ENCODE data around the gene LYPLAL1. TPM values are rescaled to one million over a fixed set of nuclear protein-coding genes. Genes with fewer than 3 reads are reported as not detected.

The LYPLAL1 gene
- total and polyA plus RNA-seq, 2 experiments from 2014 or later: 32.4 to 84.6 TPM

- H3K36me3 ChIP-seq: no peaks in the 10 kb centered on the region
- TF ChIP-seq, protein P1, sequence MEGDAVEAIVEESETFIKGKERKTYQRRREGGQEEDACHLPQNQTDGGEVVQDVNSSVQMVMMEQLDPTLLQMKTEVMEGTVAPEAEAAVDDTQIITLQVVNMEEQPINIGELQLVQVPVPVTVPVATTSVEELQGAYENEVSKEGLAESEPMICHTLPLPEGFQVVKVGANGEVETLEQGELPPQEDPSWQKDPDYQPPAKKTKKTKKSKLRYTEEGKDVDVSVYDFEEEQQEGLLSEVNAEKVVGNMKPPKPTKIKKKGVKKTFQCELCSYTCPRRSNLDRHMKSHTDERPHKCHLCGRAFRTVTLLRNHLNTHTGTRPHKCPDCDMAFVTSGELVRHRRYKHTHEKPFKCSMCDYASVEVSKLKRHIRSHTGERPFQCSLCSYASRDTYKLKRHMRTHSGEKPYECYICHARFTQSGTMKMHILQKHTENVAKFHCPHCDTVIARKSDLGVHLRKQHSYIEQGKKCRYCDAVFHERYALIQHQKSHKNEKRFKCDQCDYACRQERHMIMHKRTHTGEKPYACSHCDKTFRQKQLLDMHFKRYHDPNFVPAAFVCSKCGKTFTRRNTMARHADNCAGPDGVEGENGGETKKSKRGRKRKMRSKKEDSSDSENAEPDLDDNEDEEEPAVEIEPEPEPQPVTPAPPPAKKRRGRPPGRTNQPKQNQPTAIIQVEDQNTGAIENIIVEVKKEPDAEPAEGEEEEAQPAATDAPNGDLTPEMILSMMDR (IDR thresholded peaks at IDR 0.05; ENCODE audit: low read depth, low read length): no peak
- no peak for DNase-seq (ENCODE audit: low read depth in 1 of 2, low spot score in 1 of 2)
- H3K4me1 ChIP-seq (ENCODE audit: low read depth): no peaks in the 10 kb centered on the region
- H3K9me3 ChIP-seq (ENCODE audit: low read depth): no peaks in the 10 kb centered on the region
- no peaks in the 10 kb centered on the region for H3K27me3 ChIP-seq
- no peak overlapping the region for H3K27ac ChIP-seq
- no peak overlapping the region for H3K4me3 ChIP-seq
Observed at GRCh38 chr1:219261454-219261853, 87.8 kb downstream of the LYPLAL1 start.
